Activated CD8-positive, alpha-beta memory T cell treated with anti-CD3 and anti-CD28 coated beads, Interleukin-2, amount 10 ng/mL, durations not matched to agents 7 days and 5 days (primary cell): ENCODE measurements around the gene TPSB2. TPM values are rescaled to one million over a fixed set of nuclear protein-coding genes. Genes with fewer than 3 reads are reported as not detected.
"Not testable (repeated sequence)": the region's sequence is repeated elsewhere in the genome, so short reads cannot be mapped to it uniquely, and the experiment has no call there.

Source experiments
- ATAC-seq: fragments of 150-1000 bp; cut with Tn5 transposase; one replicate; pipeline ENCODE4 v1.10.0; 2021; ENCODE audit warnings: moderate library complexity
- CTCF ChIA-PET: fragments of 350-600 bp; sonication (Branson Sonifier 250); formaldehyde crosslinking; loops from one replicate; lab custom pipeline; 2021; ENCODE audit warnings: antibody characterized with exemption; lab: Charles Lee
- DNase-seq: peaks from one replicate; pipeline ENCODE4 v3.0.0-alpha.2; 2020
- H3K27ac Mint-ChIP-seq: one replicate; pipeline ENCODE4 v1.8.0; 2021; ENCODE audit warnings: mild to moderate bottlenecking, mixed read lengths
- H3K27me3 Mint-ChIP-seq: one replicate; pipeline ENCODE4 v1.8.0; 2021; ENCODE audit warnings: mixed read lengths
- H3K36me3 Mint-ChIP-seq: one replicate; pipeline ENCODE4 v1.8.0; 2021; ENCODE audit warnings: mild to moderate bottlenecking, mixed read lengths
- H3K4me1 Mint-ChIP-seq: one replicate; pipeline ENCODE4 v1.8.0; 2021; ENCODE audit warnings: mixed read lengths
- H3K4me3 Mint-ChIP-seq: one replicate; pipeline ENCODE4 v1.8.0; 2021; ENCODE audit warnings: mild to moderate bottlenecking, moderate library complexity, mixed read lengths
- H3K9me3 Mint-ChIP-seq: one replicate; pipeline ENCODE4 v1.8.0; 2022; ENCODE audit warnings: low read depth, mixed read lengths
- total RNA-seq, 2 experiments: library from RNA; stranded (reverse); gene quantifications; one replicate each; pipeline ENCODE4 v1.2.3, GENCODE V29; 2021

Gene TPSB2
- total RNA-seq, 2 experiments from 2014 or later = not detected

DNA sequence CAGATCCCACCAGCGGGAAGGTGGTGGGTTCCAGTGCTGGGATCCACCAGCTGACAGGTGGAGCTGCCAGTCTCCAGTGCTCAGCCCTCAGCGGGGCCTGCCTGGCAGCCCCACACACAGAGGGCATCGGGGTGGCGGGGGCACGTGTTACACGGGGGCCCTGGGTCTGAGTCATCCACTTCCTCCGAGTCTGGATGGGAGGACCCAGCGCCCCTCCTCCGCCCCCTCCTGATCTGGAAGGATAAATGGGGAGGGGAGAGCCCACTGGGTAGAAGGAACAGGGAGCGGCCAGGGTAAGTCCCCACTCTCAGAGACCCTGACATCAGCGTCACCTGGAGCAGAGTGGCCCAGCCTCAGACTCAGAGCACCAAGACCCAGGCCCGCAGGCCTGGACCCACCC lies 10.5 kb upstream of the TPSB2 start, which contains the start of gene TPSAB1:
Gene TPSAB1, plus strand, starts transcription at position 270 of the 400 bp plus-strand sequence. CDS start 234 bp downstream, outside the sequence.
- CTCF ChIA-PET, H3K27ac Mint-ChIP-seq, H3K9me3 Mint-ChIP-seq, H3K4me3 Mint-ChIP-seq, H3K4me1 Mint-ChIP-seq, DNase-seq, H3K27me3 Mint-ChIP-seq, ATAC-seq, H3K36me3 Mint-ChIP-seq: not testable (repeated sequence)

DNA sequence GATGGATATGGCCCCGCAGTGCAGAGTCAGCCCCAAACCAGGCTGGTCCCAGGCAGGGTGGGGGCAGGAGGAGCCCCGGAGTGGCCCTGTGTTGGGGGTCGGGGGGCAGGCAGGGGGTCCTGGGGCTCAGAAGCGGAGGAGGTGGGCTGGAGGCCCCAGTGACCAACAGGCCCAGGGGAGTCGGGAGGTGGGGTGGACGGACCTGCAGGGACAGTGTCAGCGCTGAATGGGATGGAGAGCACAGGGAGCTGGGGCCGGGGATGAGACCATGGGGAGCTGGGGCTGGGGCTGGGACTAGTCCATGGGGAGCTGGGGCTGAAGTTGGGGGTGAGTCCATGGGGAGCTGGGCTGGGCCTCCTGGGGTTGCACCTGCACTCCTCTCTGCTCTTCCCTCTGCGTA lies 9.6 kb upstream of the TPSB2 start:
- not testable (repeated sequence) for H3K27ac Mint-ChIP-seq, H3K9me3 Mint-ChIP-seq, H3K4me1 Mint-ChIP-seq, H3K36me3 Mint-ChIP-seq, ATAC-seq, H3K4me3 Mint-ChIP-seq, DNase-seq, H3K27me3 Mint-ChIP-seq
- CTCF ChIA-PET = interaction anchor here (1.1 kb wide), 1 partner anchor 141 kb away, joined by 3 read pairs; no protein-coding TSS in a partner anchor

DNA sequence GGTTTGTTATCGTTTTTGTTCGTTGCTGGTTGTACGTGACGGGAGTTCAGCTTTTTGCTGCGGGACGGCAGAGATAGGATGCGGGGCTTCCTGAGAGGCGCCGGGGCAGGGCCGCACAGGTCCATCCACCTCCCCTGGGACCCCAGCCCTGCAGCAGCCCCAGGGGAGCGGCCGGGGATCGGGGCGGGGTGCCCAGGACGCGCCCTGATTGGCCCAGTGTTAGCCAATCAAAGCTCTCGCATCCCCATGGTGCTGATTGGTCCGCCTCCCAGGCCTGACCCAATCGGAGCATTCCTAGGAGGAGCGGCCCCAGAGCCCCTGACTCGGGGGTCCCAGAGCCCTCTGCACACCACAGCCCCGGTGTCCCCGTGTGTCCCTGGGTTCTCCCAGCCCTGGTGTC lies 8.9 kb upstream of the TPSB2 start:
- not testable (repeated sequence) for H3K27ac Mint-ChIP-seq, H3K27me3 Mint-ChIP-seq, H3K4me3 Mint-ChIP-seq, H3K9me3 Mint-ChIP-seq, H3K4me1 Mint-ChIP-seq, DNase-seq, ATAC-seq, H3K36me3 Mint-ChIP-seq
- CTCF ChIA-PET = interaction anchor here (1.1 kb wide), 1 partner anchor 142 kb away, joined by 3 read pairs; no protein-coding TSS in a partner anchor

DNA sequence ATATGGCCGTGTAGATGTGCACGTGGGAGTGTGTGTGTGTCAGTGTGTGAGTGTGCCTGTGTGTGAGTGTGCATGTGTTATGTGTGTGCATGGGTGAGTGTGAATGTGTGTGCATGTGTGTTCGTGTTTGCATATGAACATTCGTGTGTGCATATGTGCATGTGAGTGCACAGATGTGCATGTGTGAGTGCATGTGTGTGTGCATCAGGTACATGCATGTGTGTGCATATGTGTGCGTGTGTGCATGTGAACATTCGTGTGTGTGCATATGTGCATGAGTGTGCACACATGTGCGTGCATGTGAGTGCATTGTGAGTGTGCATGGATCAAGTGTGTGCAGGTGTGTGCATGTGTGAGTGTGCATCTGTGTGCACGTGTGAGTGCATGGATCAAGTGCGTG lies 8.0 kb upstream of the TPSB2 start:
- no peaks in the 10 kb centered on the region for H3K4me1 Mint-ChIP-seq
- no peaks in the 10 kb centered on the region for H3K27me3 Mint-ChIP-seq
- no peak for DNase-seq
- ATAC-seq = no peak
- H3K9me3 Mint-ChIP-seq = no peaks in the 10 kb centered on the region
- no peak overlapping the region for H3K27ac Mint-ChIP-seq
- no peaks in the 10 kb centered on the region for H3K36me3 Mint-ChIP-seq
- no peak overlapping the region for H3K4me3 Mint-ChIP-seq
- CTCF ChIA-PET = no interaction called here

DNA sequence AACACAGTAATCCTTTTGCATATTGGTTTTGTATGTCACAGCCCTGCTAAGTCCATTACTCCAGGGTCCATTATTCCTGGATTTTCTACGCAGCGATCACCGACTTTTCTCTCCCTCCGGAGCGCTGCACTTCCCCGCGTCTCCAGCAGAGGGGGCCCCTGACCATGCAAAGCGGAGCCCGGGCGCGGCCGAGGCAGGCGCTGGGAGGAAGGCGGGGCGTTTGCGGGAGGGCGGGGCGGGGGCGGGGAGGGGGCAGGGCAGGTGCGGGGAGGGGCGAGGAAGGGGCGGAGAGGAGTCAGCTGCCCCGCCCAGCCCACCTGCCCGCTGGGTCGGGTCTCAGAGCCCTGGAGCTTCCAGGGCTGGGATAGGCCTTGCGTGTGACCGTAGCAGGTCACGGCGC lies 6.7 kb upstream of the TPSB2 start:
- H3K9me3 Mint-ChIP-seq, H3K36me3 Mint-ChIP-seq, H3K4me1 Mint-ChIP-seq, H3K27ac Mint-ChIP-seq, DNase-seq, CTCF ChIA-PET, H3K4me3 Mint-ChIP-seq, H3K27me3 Mint-ChIP-seq: not testable (repeated sequence)
- ATAC-seq = peak; percentile 59

DNA sequence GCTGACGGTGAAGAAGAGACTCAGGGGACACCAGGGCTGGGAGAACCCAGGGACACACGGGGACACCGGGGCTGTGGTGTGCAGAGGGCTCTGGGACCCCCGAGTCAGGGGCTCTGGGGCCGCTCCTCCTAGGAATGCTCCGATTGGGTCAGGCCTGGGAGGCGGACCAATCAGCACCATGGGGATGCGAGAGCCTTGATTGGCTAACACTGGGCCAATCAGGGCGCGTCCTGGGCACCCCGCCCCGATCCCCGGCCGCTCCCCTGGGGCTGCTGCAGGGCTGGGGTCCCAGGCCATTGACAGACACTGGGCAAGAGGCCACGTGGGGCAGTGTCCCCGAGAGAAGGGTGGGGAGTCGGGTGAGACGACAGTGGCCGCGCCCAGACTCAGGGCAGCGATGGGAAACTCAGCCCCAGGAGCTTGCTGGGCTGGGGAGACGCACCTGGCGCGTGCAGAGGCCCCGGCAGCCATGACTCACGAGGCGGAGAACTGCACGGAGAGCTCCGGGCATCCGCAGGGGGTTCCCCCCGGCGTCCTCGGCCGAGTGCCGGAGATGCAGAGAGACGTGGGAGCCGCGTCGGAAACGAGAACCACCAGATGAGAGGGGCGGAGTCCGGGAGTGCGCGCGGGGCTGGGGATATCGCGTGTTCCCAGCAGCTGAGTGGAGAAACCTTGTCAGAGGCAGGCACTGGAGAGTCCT lies 2.2 kb upstream of the TPSB2 start:
- ATAC-seq, H3K4me1 Mint-ChIP-seq, H3K9me3 Mint-ChIP-seq, H3K36me3 Mint-ChIP-seq, H3K4me3 Mint-ChIP-seq, CTCF ChIA-PET, DNase-seq, H3K27me3 Mint-ChIP-seq, H3K27ac Mint-ChIP-seq: not testable (repeated sequence)

DNA sequence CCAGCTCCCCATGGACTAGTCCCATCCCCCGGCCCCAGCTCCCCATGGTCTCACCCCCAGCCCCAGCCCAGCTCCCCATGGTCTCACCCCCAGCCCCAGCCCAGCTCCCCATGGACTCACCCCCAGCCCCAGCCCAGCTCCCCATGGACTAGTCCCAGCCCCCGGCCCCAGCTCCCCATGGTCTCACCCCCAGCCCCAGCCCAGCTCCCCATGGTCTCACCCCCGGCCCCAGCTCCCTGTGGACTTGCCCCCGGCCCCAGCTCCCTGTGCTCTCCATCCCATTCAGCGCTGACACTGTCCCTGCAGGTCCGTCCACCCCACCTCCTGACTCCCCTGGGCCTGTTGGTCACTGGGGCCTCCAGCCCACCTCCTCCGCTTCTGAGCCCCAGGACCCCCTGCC lies 1.3 kb upstream of the TPSB2 start:
- DNase-seq, H3K36me3 Mint-ChIP-seq, H3K27ac Mint-ChIP-seq, H3K4me3 Mint-ChIP-seq, CTCF ChIA-PET, H3K27me3 Mint-ChIP-seq, H3K9me3 Mint-ChIP-seq, ATAC-seq, H3K4me1 Mint-ChIP-seq: not testable (repeated sequence)

DNA sequence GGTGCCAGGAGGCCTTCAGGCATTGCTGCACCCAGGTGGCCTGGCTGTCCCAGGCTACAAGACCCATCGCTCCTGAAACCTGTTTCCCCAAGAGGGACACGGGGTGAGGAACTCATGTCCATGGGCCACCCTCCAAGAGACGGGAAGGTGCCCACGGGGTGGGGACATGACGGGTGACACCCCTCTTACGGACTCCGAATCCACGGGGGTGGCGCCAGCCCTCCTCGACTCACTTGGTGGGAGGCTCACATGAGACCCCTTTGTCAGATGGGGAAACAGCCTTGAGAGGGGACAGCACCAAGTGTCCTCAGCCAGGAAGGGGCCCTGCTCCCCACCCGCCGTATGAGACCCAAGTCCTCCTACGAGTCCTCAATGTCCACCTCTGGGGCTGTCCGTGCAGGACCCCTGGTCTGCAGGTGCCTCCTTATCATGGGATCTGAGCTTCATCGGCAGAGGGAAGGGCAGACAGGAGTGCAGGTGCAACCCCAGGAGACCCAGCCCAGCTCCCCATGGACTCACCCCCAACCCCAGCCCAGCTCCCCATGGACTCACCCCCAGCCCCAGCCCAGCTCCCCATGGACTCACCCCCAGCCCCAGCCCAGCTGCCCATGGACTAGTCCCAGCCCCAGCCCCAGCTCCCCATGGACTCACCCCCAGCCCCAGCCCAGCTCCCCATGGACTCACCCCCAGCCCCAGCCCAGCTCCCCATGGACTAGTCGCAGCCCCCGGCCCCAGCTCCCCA lies 658 bp upstream of the TPSB2 start:
- H3K9me3 Mint-ChIP-seq, ATAC-seq, H3K36me3 Mint-ChIP-seq, H3K4me1 Mint-ChIP-seq, CTCF ChIA-PET, H3K4me3 Mint-ChIP-seq, H3K27me3 Mint-ChIP-seq, DNase-seq, H3K27ac Mint-ChIP-seq: not testable (repeated sequence)

DNA sequence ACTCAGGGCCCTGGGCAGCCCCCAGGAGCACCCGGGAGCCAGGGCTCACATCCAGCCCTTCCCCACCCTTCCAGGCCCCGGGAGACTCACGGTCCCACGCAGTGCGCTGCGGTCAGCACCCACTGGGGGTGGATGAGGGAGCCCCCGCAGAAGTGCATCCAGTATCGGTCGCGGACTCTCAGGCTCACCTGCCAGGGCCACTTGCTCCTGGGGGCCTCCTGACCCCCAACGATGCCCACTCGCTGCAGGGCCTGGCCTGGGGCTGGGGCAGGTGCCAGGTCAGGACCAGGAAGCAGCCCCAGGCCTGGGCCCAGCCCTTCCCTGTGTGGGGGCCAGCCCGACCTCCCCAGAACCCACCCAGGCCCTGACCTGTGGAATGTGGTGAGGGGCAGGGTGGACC lies 508 bp downstream of the TPSB2 start:
- H3K4me3 Mint-ChIP-seq, H3K9me3 Mint-ChIP-seq, H3K27ac Mint-ChIP-seq, H3K4me1 Mint-ChIP-seq, CTCF ChIA-PET, H3K27me3 Mint-ChIP-seq, H3K36me3 Mint-ChIP-seq, ATAC-seq, DNase-seq: not testable (repeated sequence)

DNA sequence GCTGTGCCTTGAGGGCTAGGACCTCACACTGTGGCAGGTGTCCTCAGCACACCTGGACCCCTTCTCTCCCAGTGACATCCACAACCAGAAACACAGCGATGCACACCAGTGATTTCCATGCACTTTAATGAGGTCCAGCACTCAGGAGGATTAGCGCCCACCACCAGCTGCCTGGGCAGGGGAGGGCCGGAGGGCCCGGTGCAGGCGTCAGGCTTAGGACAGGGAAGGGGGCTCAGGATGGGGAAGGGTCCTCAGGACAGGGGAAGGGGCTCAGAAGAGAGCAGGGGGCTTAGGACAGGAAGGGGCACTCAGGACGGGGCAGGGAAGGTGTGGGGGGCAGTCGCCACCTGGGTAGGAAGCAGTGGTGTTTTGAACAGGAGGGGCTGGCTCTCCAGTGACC lies 1.8 kb downstream of the TPSB2 start:
- H3K27me3 Mint-ChIP-seq, H3K4me1 Mint-ChIP-seq, H3K9me3 Mint-ChIP-seq, DNase-seq, CTCF ChIA-PET, H3K4me3 Mint-ChIP-seq, H3K36me3 Mint-ChIP-seq, ATAC-seq, H3K27ac Mint-ChIP-seq: not testable (repeated sequence)

DNA sequence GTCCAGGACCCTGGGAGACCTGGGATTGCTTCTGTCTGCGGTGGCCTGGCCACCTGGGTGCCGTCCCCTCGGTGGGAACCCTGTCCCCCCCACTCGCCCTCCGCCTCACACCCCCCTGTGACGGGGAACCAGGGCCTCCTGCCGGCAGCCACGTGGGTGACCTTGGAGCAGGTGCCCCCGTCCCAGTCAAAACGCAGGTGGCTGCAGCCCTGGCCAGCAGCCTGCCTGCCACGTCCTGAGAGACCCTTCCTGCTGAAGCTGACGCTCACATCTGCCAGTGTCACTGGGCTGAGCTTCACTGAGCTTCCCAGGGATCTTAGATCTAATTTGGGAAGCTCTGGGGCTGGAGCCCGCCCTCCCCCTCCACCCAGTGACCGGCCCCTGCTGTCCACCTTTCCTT lies 3.3 kb downstream of the TPSB2 start:
- CTCF ChIA-PET, H3K9me3 Mint-ChIP-seq, H3K27ac Mint-ChIP-seq, ATAC-seq, H3K27me3 Mint-ChIP-seq, H3K4me3 Mint-ChIP-seq, DNase-seq, H3K36me3 Mint-ChIP-seq, H3K4me1 Mint-ChIP-seq: not testable (repeated sequence)

DNA sequence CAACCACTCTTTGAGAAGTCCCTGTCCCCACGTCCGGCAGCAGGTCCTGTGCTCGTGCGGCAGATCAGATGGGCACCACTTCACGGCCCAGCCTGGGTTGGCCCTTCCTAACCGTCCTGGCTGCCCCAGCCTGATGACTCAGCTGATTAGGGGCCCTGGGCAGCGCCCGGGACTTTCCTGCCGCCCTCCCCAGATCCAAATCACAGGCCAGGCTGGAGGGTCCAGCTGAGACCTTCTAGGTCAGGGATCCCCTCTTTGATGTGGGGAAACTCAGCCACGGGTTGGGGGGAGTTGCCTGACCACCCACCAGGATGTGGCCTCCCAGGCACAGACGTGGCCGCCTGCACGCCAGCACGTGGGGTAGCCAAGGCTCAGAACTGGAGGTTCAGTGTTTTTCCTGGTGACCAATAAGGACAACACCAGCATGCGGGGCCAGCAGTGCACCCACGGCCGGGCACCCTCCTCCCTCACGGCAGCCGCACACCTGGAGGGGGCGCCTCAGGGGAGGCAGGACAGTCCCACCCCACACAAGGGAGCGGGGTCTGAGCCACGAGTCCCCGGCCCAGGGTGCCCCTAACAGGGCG lies 4.2 kb downstream of the TPSB2 start:
- DNase-seq, H3K4me1 Mint-ChIP-seq, H3K4me3 Mint-ChIP-seq, CTCF ChIA-PET, H3K27me3 Mint-ChIP-seq, H3K27ac Mint-ChIP-seq, H3K9me3 Mint-ChIP-seq, ATAC-seq, H3K36me3 Mint-ChIP-seq: not testable (repeated sequence)

DNA sequence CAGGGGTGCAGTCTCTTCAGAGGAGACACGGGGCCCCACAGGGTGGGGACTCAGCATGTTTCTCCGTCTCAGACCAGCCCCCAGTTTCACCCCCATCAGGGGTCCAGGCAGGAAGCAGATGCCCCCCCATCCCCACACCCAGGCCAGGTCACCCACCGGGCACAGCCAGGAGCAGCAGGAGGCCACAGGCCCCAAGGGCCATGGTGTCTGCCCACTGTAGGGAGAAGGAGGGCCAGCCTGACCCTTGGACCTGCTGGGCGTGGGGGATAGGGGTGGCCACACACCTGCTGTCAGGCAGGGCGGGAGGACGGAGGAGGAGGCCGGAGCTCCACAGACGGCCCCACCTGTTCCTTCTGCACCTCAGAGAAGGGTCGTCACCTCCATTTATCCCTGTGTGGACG lies 4.9 kb downstream of the TPSB2 start, which contains the start of gene TPSG1:
Gene TPSG1, minus strand, starts transcription at position 218 of the 401 bp plus-strand sequence. Its CDS starts 16 bp downstream, at position 202.
- H3K4me1 Mint-ChIP-seq = no peaks in the 10 kb centered on the region
- ATAC-seq (no peak), DNase-seq (no peak)
- H3K27ac Mint-ChIP-seq = no peak within 1 kb of the TSS
- H3K4me3 Mint-ChIP-seq = no peak within 1 kb of the TSS
- no peaks in the 10 kb centered on the region for H3K36me3 Mint-ChIP-seq
- no peaks in the 10 kb centered on the region for H3K9me3 Mint-ChIP-seq
- CTCF ChIA-PET = no interaction called here
- H3K27me3 Mint-ChIP-seq = no peaks in the 10 kb centered on the region

DNA sequence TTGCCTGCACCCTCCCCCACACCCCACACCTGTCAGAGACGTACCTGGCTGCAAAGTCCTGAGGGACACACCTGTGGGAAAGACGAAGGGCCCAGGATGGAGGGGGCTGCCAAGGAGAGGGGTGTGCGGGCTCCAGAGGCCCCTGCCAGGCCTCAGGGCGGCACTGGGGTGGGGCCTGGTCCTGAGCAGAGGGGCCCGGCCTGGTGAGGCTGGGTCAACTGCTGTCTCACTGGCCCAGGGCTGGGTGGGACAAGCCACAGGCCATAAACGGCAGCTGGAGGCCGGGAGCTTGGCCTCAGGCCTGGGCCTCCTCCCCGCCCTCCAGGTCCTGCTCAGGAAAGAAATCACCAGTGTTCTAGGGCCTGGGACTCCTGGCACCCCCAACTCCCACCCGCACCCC lies 5.4 kb downstream of the TPSB2 start:
- no peak overlapping the region for H3K27ac Mint-ChIP-seq
- H3K36me3 Mint-ChIP-seq = no peaks in the 10 kb centered on the region
- no peak overlapping the region for H3K4me3 Mint-ChIP-seq
- ATAC-seq (no peak), DNase-seq (no peak)
- CTCF ChIA-PET = no interaction called here
- H3K9me3 Mint-ChIP-seq = no peaks in the 10 kb centered on the region
- no peaks in the 10 kb centered on the region for H3K4me1 Mint-ChIP-seq
- H3K27me3 Mint-ChIP-seq = no peaks in the 10 kb centered on the region
